Liver (tissue), 2 donors: ENCODE measurements around the gene SLC15A2.

Source experiments
- EGR1 ChIP-seq, 2 donors: IDR thresholded peaks; 2 replicates each; pipeline ENCODE4 v1.6.1; 2016 to 2018; ENCODE audit warnings: antibody characterized with exemption in 2 of 2, low read depth in 2 of 2
- JUND ChIP-seq, 2 donors: IDR thresholded peaks; 2 replicates each; pipeline ENCODE4 v1.6.1; 2016; ENCODE audit warnings: antibody characterized with exemption in 2 of 2
- donor health status: healthy.

- TF ChIP-seq EGR1 (IDR thresholded peaks at IDR 0.05; ENCODE audit: low read depth in 2 of 2) (no peak), JUND (IDR thresholded peaks at IDR 0.05) (no peak)
Measured at GRCh38 chr3:121979734-121980449, 85.7 kb downstream of the SLC15A2 start.
